Measurements from ENCODE around the gene CA11. TPM values are rescaled to one million over a fixed set of nuclear protein-coding genes. Genes with fewer than 3 reads are reported as not detected.

The CA11 gene
- total RNA-seq, 1 donor from 2014 or later, result 9.5 TPM

- no peak overlapping the region for H3K27ac ChIP-seq (ENCODE audit: low read depth, low read length)
Measured at GRCh38 chr19:48628486-48629296, 17.3 kb downstream of the CA11 start.

GRCh38 chr19:48627865-48628314 lies 18.1 kb downstream of the CA11 start:
- H4K20me1 ChIP-seq (ENCODE audit: insufficient read depth, low read length), result peaks cover 4% of the 10 kb centered on the region
- Mint-ChIP-seq H3K4me3 (ENCODE audit: unreplicated experiment) (no peak overlapping the region), H3K4me1 (ENCODE audit: low read depth, unreplicated experiment) (peaks cover 7% of the 10 kb centered on the region), H3K27ac (ENCODE audit: unreplicated experiment) (no peak overlapping the region), H3K9me3 (ENCODE audit: unreplicated experiment) (no peaks in the 10 kb centered on the region), H3K27me3 (ENCODE audit: low read depth, unreplicated experiment) (no peaks in the 10 kb centered on the region), H3K36me3 (ENCODE audit: low read depth, unreplicated experiment) (peaks cover 5% of the 10 kb centered on the region)
- no peaks in the 10 kb centered on the region for H3K27me3 ChIP-seq (ENCODE audit: insufficient read depth, low read length)
- H3K4me1 ChIP-seq (ENCODE audit: insufficient read depth, low read length), result peaks cover 20% of the 10 kb centered on the region
- H3K4me3 ChIP-seq (ENCODE audit: insufficient read depth, low read depth, low read length), result no peak overlapping the region
- no peak overlapping the region for H2AFZ ChIP-seq (ENCODE audit: low read depth, low read length)
- no peaks in the 10 kb centered on the region for H3K9me3 ChIP-seq (ENCODE audit: insufficient read depth, low read depth, low read length)
- TF ChIP-seq CTCF (IDR thresholded peaks at IDR 0.05; ENCODE audit: insufficient read depth, low read depth, low read length) (no peak), EZH2 (IDR thresholded peaks at IDR 0.05; ENCODE audit: insufficient read depth, low read length) (no peak)
- H3K27ac ChIP-seq (ENCODE audit: low read depth, low read length), result no peak overlapping the region
- peaks cover 17% of the 10 kb centered on the region for H3K79me2 ChIP-seq (ENCODE audit: insufficient read depth, low read length)
- FAIRE-seq, result no peak
- no peak overlapping the region for H3K4me2 ChIP-seq (ENCODE audit: low read length)
- no peak for DNase-seq (ENCODE audit: low read depth)
- no peak overlapping the region for H3K9ac ChIP-seq (ENCODE audit: low read length)
- H3K36me3 ChIP-seq (ENCODE audit: insufficient read depth, low read length), result no peaks in the 10 kb centered on the region

More at GRCh38 chr19:48628486-48629296, 17.3 kb downstream of the CA11 start:
- DNase-seq (ENCODE audit: low read depth) (no peak), FAIRE-seq (no peak)
- no peaks in the 10 kb centered on the region for H3K27me3 ChIP-seq (ENCODE audit: insufficient read depth, low read length)
- H2AFZ ChIP-seq (ENCODE audit: low read depth, low read length), result no peak overlapping the region
- no peaks in the 10 kb centered on the region for H3K27me3 Mint-ChIP-seq (ENCODE audit: low read depth, unreplicated experiment)
- H3K4me1 ChIP-seq (ENCODE audit: insufficient read depth, low read length), result peaks cover 14% of the 10 kb centered on the region
- H3K27ac Mint-ChIP-seq (ENCODE audit: unreplicated experiment), result no peak overlapping the region
- no peaks in the 10 kb centered on the region for H3K36me3 ChIP-seq (ENCODE audit: insufficient read depth, low read length)
- H3K9me3 Mint-ChIP-seq (ENCODE audit: unreplicated experiment), result no peaks in the 10 kb centered on the region
- H3K36me3 Mint-ChIP-seq (ENCODE audit: low read depth, unreplicated experiment), result peaks cover 5% of the 10 kb centered on the region
- H3K4me2 ChIP-seq (ENCODE audit: low read length), result no peak overlapping the region
- H3K4me1 Mint-ChIP-seq (ENCODE audit: low read depth, unreplicated experiment), result peaks cover 2% of the 10 kb centered on the region
- H3K9ac ChIP-seq (ENCODE audit: low read length), result no peak overlapping the region
- TF ChIP-seq EZH2 (IDR thresholded peaks at IDR 0.05; ENCODE audit: insufficient read depth, low read length), result no peak
- no peak for TF ChIP-seq CTCF (IDR thresholded peaks at IDR 0.05; ENCODE audit: insufficient read depth, low read depth, low read length)
- peaks cover 14% of the 10 kb centered on the region for H3K79me2 ChIP-seq (ENCODE audit: insufficient read depth, low read length)
- H3K4me3 ChIP-seq (ENCODE audit: insufficient read depth, low read depth, low read length), result no peak overlapping the region
- no peak overlapping the region for H3K4me3 Mint-ChIP-seq (ENCODE audit: unreplicated experiment)
- H4K20me1 ChIP-seq (ENCODE audit: insufficient read depth, low read length), result peaks cover 4% of the 10 kb centered on the region
- H3K9me3 ChIP-seq (ENCODE audit: insufficient read depth, low read depth, low read length), result no peaks in the 10 kb centered on the region
